Hepatocyte (in vitro differentiated cells): ENCODE data around the gene TTC27. TPM values are rescaled to one million over a fixed set of nuclear protein-coding genes. Genes with fewer than 3 reads are reported as not detected.

Experiments used
- DNase-seq: peaks from one replicate; pipeline ENCODE4 v3.0.0-alpha.2; 2016; ENCODE audit warnings: low spot score
- H2AFZ ChIP-seq: fragments of 200-600 bp; sonication (generic); 2 replicates; pipeline ENCODE4 v1.6.0; 2016; ENCODE audit warnings: antibody characterized with exemption, mild to moderate bottlenecking
- H3K27ac ChIP-seq: fragments of 200-600 bp; sonication (generic); 2 replicates; pipeline ENCODE4 v1.5.1; 2016; ENCODE audit warnings: mild to moderate bottlenecking
- H3K27me3 ChIP-seq: fragments of 200-600 bp; sonication (generic); 2 replicates; pipeline ENCODE4 v1.6.1; 2016
- H3K36me3 ChIP-seq: fragments of 200-600 bp; sonication (generic); replicated peaks from 2 replicates; pipeline ENCODE4 v1.5.1; 2016; ENCODE audit warnings: low read depth; ENCODE audit not compliant: insufficient read depth
- H3K4me1 ChIP-seq: fragments of 200-600 bp; sonication (generic); 2 replicates; pipeline ENCODE4 v1.5.1; 2016; ENCODE audit warnings: mild to moderate bottlenecking, moderate library complexity; ENCODE audit not compliant: insufficient read depth
- H3K4me2 ChIP-seq: fragments of 200-600 bp; sonication (generic); 2 replicates; pipeline ENCODE4 v1.6.0; 2016
- H3K4me3 ChIP-seq: fragments of 200-600 bp; sonication (generic); 2 replicates; pipeline ENCODE4 v1.5.1; 2016; ENCODE audit warnings: mild to moderate bottlenecking
- H3K79me2 ChIP-seq: fragments of 200-600 bp; sonication (generic); 2 replicates; pipeline ENCODE4 v1.6.0; 2017; ENCODE audit warnings: mild to moderate bottlenecking
- H3K9me2 ChIP-seq: fragments of 200-600 bp; sonication (generic); replicated peaks from 2 replicates; pipeline ENCODE4 v1.6.0; 2017; ENCODE audit warnings: mild to moderate bottlenecking; ENCODE audit not compliant: insufficient read depth
- H3K9me3 ChIP-seq: fragments of 200-600 bp; sonication (generic); 2 replicates; pipeline ENCODE4 v1.5.1; 2016; ENCODE audit warnings: low read depth, mild to moderate bottlenecking
- H4K20me1 ChIP-seq: fragments of 200-600 bp; sonication (generic); 2 replicates; pipeline ENCODE4 v1.6.0; 2016; ENCODE audit warnings: mild to moderate bottlenecking; ENCODE audit not compliant: insufficient read depth, poor library complexity, severe bottlenecking
- EZH2 ChIP-seq: fragments of 200-600 bp; sonication (generic); IDR thresholded peaks from 2 replicates; pipeline ENCODE4 v1.6.1; 2016; ENCODE audit warnings: antibody characterized with exemption, mild to moderate bottlenecking, borderline replicate concordance
- EZH2phosphoT487 ChIP-seq: fragments of 200-600 bp; sonication (generic); IDR thresholded peaks from one replicate; pipeline ENCODE4 v1.6.1; 2018; ENCODE audit warnings: antibody characterized with exemption, mild to moderate bottlenecking, low read depth, moderate library complexity; ENCODE audit not compliant: unreplicated experiment, severe bottlenecking
- WGBS: methylation state at CpG from one replicate; pipeline ENCODE4 v1.1.6; 2016; ENCODE audit warnings: low lambda C conversion rate; ENCODE audit errors: missing lambda C conversion rate; 5-methylcytosine and 5-hydroxymethylcytosine counted together
- polyA plus RNA-seq: library from polyadenylated mRNA; unstranded; fragments of >200 nt; fragmentation: Nextera tagmentation; extraction: Ambion mirVana; gene quantifications from 2 replicates; pipeline ENCODE4 v1.2.1, GENCODE V29; 2016
- total RNA-seq: library from RNA; depleted of rRNA; stranded (reverse); fragments of >200 nt; gene quantifications from 2 replicates; pipeline ENCODE4 v1.2.3, GENCODE V29; 2014
- TF ChIP-seq, protein P1 (sequence below): fragments of 200-600 bp; sonication (generic); IDR thresholded peaks from 2 replicates; pipeline ENCODE4 v1.5.1; 2016; ENCODE audit warnings: antibody characterized with exemption, mild to moderate bottlenecking; ENCODE audit not compliant: poor library complexity

Gene TTC27
- total and polyA plus RNA-seq, 2 experiments from 2014 or later = 10.7 to 12.7 TPM

DNA sequence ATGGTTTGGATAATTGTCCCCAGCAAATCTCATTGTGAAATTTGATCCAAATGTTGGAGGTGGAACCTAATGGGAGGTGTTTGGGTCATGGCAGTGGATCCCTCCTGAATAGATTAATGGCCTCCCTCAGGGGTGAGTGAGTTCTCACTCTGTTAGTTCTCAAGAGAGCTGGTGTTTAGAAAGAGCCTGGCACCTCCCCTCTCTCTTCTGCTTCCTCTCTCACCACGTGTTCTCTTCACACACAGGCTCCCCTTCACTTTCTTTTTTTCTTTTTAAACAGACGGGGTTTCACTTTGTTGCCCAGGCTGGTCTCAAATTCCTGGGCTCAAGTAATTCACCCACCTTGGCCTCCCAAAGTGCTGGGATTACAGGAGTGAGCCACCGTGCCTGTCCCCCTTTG, 207.3 kb downstream of the TTC27 start:
- H3K9me2 ChIP-seq = no peaks in the 10 kb centered on the region
- H3K27me3 ChIP-seq = no peaks in the 10 kb centered on the region
- H3K9me3 ChIP-seq = no peaks in the 10 kb centered on the region
- peaks cover 4% of the 10 kb centered on the region for H3K4me1 ChIP-seq
- H3K79me2 ChIP-seq = no peaks in the 10 kb centered on the region
- no peak overlapping the region for H3K4me2 ChIP-seq
- no peak overlapping the region for H3K27ac ChIP-seq
- no peak overlapping the region for H2AFZ ChIP-seq
- DNase-seq = no peak
- H3K36me3 ChIP-seq = no peaks in the 10 kb centered on the region
- H4K20me1 ChIP-seq = no peaks in the 10 kb centered on the region
- WGBS = 67% methylated on average over 3 of the region's 3 CpGs
- H3K4me3 ChIP-seq = no peak overlapping the region
- TF ChIP-seq EZH2phosphoT487 (no peak), EZH2 (no peak)
- TF ChIP-seq, protein P1, sequence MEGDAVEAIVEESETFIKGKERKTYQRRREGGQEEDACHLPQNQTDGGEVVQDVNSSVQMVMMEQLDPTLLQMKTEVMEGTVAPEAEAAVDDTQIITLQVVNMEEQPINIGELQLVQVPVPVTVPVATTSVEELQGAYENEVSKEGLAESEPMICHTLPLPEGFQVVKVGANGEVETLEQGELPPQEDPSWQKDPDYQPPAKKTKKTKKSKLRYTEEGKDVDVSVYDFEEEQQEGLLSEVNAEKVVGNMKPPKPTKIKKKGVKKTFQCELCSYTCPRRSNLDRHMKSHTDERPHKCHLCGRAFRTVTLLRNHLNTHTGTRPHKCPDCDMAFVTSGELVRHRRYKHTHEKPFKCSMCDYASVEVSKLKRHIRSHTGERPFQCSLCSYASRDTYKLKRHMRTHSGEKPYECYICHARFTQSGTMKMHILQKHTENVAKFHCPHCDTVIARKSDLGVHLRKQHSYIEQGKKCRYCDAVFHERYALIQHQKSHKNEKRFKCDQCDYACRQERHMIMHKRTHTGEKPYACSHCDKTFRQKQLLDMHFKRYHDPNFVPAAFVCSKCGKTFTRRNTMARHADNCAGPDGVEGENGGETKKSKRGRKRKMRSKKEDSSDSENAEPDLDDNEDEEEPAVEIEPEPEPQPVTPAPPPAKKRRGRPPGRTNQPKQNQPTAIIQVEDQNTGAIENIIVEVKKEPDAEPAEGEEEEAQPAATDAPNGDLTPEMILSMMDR = no peak

DNA sequence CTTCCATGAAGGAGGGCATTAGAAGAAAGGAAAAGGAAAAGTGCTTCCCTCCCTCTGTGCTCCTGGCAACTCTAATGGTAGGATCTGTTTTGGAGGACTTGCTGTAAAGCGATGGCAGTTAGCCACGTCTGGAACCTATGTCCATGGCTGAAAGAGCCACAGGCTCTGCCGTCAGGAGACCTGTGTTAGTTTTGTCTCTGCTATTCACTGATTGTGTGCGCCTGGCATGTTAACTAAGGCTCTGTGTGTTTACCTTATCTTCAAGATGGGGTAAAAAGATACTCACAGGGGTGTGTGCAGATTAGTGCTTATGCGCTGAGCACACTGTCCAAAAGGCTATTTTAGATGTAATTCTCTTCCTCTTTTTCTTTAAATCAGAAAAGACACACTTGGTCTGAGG, 209.1 kb downstream of the TTC27 start:
- Histone ChIP-seq H3K79me2 (no peaks in the 10 kb centered on the region), H3K36me3 (no peaks in the 10 kb centered on the region), H3K4me2 (peak overlapping the region; percentile 48), H3K27ac (peak overlapping the region; percentile 50), H3K4me1 (peaks cover 4% of the 10 kb centered on the region), H3K27me3 (no peaks in the 10 kb centered on the region), H3K9me3 (no peaks in the 10 kb centered on the region), H3K9me2 (no peaks in the 10 kb centered on the region), H3K4me3 (no peak overlapping the region), H4K20me1 (no peaks in the 10 kb centered on the region), H2AFZ (no peak overlapping the region)
- DNase-seq = peak; percentile 16
- TF ChIP-seq EZH2phosphoT487 (no peak), EZH2 (no peak)
- TF ChIP-seq, protein P1 = no peak
- 30% methylated on average over 5 of the region's 5 CpGs for WGBS

DNA sequence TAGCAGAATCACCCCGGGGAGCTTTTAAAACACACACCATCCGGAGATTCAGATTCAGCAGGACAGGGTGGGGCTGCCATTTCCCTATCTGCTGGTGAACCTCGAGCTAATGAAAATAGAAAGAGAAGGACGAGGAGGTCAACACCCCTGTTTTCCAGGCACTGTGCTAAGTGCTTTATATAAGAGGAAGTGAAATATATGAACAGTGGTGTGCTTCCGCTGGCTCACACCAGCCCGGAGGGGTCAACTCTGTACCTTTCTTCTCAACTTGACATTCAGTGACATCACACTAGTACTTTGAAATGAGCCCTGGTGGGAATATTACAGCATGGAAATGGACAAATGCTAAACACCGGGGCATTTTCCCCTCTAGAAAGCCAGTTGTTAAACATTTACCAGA, 210.6 kb downstream of the TTC27 start:
- Histone ChIP-seq H3K27me3 (no peaks in the 10 kb centered on the region), H4K20me1 (no peaks in the 10 kb centered on the region), H3K9me2 (no peaks in the 10 kb centered on the region), H3K27ac (no peak overlapping the region), H3K4me2 (no peak overlapping the region), H3K79me2 (no peaks in the 10 kb centered on the region), H3K4me1 (peaks cover 9% of the 10 kb centered on the region), H2AFZ (no peak overlapping the region), H3K4me3 (no peak overlapping the region), H3K9me3 (no peaks in the 10 kb centered on the region), H3K36me3 (no peaks in the 10 kb centered on the region)
- no peak for DNase-seq
- no peak for TF ChIP-seq EZH2phosphoT487
- TF ChIP-seq EZH2 = no peak
- TF ChIP-seq, protein P1 = no peak
- WGBS = 88% methylated on average over 7 of the region's 7 CpGs

DNA sequence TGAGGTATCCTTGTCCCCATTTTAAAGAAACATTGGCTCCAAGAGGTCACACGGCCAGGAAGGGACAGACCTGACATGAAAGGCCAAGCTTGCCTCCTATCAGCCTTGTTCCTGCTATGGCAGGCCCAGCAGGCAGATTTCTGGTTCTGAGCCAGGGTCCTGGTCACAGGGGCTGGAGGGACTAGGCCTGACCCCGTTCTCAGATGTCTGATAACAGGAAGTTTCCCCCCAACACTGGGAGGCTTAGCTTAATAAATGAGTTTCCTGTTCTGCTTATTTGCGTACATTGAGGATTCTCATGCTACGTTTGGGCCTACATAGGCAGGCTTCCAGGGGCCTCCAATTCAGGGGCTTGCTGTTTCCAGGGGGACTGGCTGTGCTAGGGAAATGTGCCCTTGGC, 211.1 kb downstream of the TTC27 start:
- Histone ChIP-seq H3K79me2 (no peaks in the 10 kb centered on the region), H3K4me2 (no peak overlapping the region), H3K36me3 (no peaks in the 10 kb centered on the region), H2AFZ (no peak overlapping the region), H3K27me3 (no peaks in the 10 kb centered on the region), H3K9me2 (no peaks in the 10 kb centered on the region), H3K9me3 (no peaks in the 10 kb centered on the region), H3K4me3 (no peak overlapping the region), H4K20me1 (no peaks in the 10 kb centered on the region), H3K27ac (no peak overlapping the region), H3K4me1 (peaks cover 9% of the 10 kb centered on the region)
- WGBS = 71% methylated on average over 4 of the region's 4 CpGs
- TF ChIP-seq EZH2phosphoT487 = no peak
- TF ChIP-seq EZH2 = no peak
- TF ChIP-seq, protein P1 = no peak
- no peak for DNase-seq
